ENCODE results near the gene ZNF263.

DNA sequence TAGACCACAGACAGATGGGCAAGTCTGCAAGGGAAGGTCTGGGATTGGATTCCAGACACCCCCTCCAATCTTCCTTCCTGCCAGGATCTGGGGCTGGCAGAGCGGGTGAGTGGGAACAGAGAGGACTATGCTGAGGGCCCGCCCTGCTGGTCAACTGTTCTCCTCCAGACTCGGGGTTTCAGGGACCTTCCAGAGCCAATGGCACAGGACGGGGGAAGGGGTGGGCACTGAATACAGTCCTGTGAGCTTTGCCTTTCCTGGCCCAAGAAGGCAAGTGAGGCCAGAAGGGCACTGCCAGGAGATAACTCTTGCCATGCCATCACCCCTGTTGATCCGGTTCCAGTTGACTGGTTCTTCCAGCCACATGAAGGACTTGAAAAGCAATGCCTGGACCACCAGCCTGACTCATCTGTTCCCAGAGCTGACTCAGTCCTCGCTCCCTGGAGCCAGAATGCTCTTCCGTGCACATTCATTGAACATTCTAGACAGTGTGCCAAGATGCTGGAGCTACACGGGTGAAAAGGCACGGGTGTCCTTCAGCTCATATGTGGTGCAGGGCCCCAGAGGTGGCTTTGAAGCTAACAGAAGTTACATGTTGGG lies 26.3 kb upstream of the ZNF263 start:
- TF ChIP-seq HDAC1 (IDR thresholded peaks at IDR 0.05) (no peak), CXXC5 (CRISPR knock-in tag; IDR thresholded peaks at IDR 0.05) (no peak), KDM1A (IDR thresholded peaks at IDR 0.05) (no peak), SOX6 (IDR thresholded peaks at IDR 0.05) (no peak), TBL1XR1 (IDR thresholded peaks at IDR 0.05; ENCODE audit: low read length in 2 of 2) (no peak), TAF7 (tag; IDR thresholded peaks at IDR 0.05) (no peak)
- TF ChIP-seq, protein P1, sequence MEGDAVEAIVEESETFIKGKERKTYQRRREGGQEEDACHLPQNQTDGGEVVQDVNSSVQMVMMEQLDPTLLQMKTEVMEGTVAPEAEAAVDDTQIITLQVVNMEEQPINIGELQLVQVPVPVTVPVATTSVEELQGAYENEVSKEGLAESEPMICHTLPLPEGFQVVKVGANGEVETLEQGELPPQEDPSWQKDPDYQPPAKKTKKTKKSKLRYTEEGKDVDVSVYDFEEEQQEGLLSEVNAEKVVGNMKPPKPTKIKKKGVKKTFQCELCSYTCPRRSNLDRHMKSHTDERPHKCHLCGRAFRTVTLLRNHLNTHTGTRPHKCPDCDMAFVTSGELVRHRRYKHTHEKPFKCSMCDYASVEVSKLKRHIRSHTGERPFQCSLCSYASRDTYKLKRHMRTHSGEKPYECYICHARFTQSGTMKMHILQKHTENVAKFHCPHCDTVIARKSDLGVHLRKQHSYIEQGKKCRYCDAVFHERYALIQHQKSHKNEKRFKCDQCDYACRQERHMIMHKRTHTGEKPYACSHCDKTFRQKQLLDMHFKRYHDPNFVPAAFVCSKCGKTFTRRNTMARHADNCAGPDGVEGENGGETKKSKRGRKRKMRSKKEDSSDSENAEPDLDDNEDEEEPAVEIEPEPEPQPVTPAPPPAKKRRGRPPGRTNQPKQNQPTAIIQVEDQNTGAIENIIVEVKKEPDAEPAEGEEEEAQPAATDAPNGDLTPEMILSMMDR (IDR thresholded peaks at IDR 0.05 in 2 of 3, conservative IDR thresholded peaks at IDR 0.05 in 1 of 3; ENCODE audit: insufficient read depth in 2 of 3, low read depth in 1 of 3, low read length in 3 of 3) = no peak
